Ectodermal cell (in vitro differentiated cells): ENCODE data around the gene KDM7A.

ENCODE experiments used
- H3K27ac ChIP-seq: 2 replicates; pipeline ENCODE4 v1.7.0; 2013; ENCODE audit warnings: mild to moderate bottlenecking, low read depth, low read length; ENCODE audit not compliant: insufficient read depth, poor library complexity, severe bottlenecking
- H3K27me3 ChIP-seq: 2 replicates; pipeline ENCODE4 v1.7.0; 2013; ENCODE audit warnings: mild to moderate bottlenecking, low read length; ENCODE audit not compliant: insufficient read depth, control insufficient read depth, poor library complexity, severe bottlenecking
- H3K36me3 ChIP-seq: one replicate; pipeline ENCODE4 v1.7.0; 2013; ENCODE audit warnings: low read length; ENCODE audit not compliant: control insufficient read depth, insufficient read depth
- H3K4me1 ChIP-seq: one replicate; pipeline ENCODE4 v1.7.0; 2013; ENCODE audit warnings: low read length; ENCODE audit not compliant: control insufficient read depth, insufficient read depth
- H3K4me3 ChIP-seq: 2 replicates; pipeline ENCODE4 v1.7.0; 2013; ENCODE audit warnings: low read depth, low read length, control low read depth; ENCODE audit not compliant: insufficient read depth
- H3K9me3 ChIP-seq: 2 replicates; pipeline ENCODE4 v1.7.0; 2013; ENCODE audit warnings: mild to moderate bottlenecking, low read length, moderate library complexity; ENCODE audit not compliant: control insufficient read depth
- WGBS, 2 experiments: methylation state at CpG; one replicate each; pipeline ENCODE4 v1.1.7; 2013; ENCODE audit warnings: missing lambda C conversion rate in 2 of 2; 5-methylcytosine and 5-hydroxymethylcytosine counted together

The KDM7A gene

DNA sequence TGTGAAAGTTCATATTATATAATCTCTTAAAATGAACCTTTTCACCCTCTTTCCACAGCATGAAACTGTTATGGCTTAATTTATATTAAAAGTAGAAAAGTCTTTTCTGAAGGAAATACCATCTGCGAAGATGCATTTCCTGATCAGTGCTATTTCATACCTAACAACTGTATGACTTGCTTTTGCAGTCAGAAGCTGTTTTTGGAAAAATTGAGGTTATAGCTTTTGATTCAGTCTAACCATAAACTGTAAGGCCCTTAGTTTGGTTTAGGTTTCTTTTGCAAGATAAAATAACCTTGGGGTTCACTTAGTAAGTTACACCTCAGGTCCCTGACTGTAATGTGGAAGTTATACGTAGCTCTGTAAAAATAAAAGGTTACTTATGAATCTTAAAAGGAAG, 91.3 kb downstream of the KDM7A start:
- H3K27ac ChIP-seq: no peak overlapping the region
- 87 to 100% methylated on average over 1 to 2 of the region's 2 CpGs for WGBS, 2 experiments
- H3K4me1 ChIP-seq: no peaks in the 10 kb centered on the region
- no peaks in the 10 kb centered on the region for H3K36me3 ChIP-seq
- H3K4me3 ChIP-seq: no peak overlapping the region
- H3K9me3 ChIP-seq: no peaks in the 10 kb centered on the region
- no peaks in the 10 kb centered on the region for H3K27me3 ChIP-seq

GRCh38 chr7:140084972-140085371, 91.8 kb downstream of the KDM7A start:
- Histone ChIP-seq H3K4me3 (no peak overlapping the region), H3K9me3 (no peaks in the 10 kb centered on the region), H3K4me1 (no peaks in the 10 kb centered on the region), H3K27ac (no peak overlapping the region), H3K36me3 (no peaks in the 10 kb centered on the region), H3K27me3 (no peaks in the 10 kb centered on the region)
- 89 to 95% methylated on average over 8 of the region's 8 CpGs for WGBS, 2 experiments

DNA sequence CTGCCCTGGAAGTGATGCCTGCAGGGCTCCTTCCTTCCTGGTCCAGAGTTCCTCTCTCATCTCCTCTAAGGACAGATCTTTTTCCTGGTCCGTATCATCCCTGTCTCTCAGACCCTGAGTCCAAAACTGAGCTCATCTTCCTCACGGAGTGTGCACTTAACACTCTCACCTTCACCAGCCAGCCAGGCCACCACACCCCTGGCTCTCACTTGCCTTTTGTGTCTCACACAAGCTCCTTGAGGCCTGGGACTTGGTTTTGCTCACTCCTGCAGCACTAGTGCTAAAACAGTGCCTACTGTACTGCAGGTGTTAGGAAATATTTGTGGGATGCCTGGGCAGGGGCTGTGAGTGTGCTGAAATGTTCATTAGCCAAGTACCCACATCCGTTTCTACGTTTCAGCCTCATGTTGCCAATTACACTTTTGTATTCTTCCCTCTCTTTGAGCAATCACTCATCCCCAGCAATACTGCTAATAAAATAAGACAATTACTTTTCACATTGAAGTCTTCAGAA, 92.6 kb downstream of the KDM7A start:
- WGBS, 2 experiments: 93 to 97% methylated on average over 4 of the region's 4 CpGs
- Histone ChIP-seq H3K36me3 (no peaks in the 10 kb centered on the region), H3K4me3 (no peak overlapping the region), H3K9me3 (no peaks in the 10 kb centered on the region), H3K27ac (no peak overlapping the region), H3K4me1 (no peaks in the 10 kb centered on the region), H3K27me3 (no peaks in the 10 kb centered on the region)

- H3K4me3 ChIP-seq: no peak overlapping the region
- no peaks in the 10 kb centered on the region for H3K4me1 ChIP-seq
- no peaks in the 10 kb centered on the region for H3K27me3 ChIP-seq
- no peak overlapping the region for H3K27ac ChIP-seq
- no peaks in the 10 kb centered on the region for H3K36me3 ChIP-seq
- WGBS, 2 experiments: 94 to 96% methylated on average over 7 of the region's 7 CpGs
- H3K9me3 ChIP-seq: no peaks in the 10 kb centered on the region
Observed at GRCh38 chr7:140082770-140083169, 94.0 kb downstream of the KDM7A start.

GRCh38 chr7:140081774-140082425, 94.9 kb downstream of the KDM7A start:
- Histone ChIP-seq H3K27me3 (no peaks in the 10 kb centered on the region), H3K36me3 (no peaks in the 10 kb centered on the region), H3K9me3 (no peaks in the 10 kb centered on the region), H3K4me1 (no peaks in the 10 kb centered on the region), H3K4me3 (no peak overlapping the region), H3K27ac (no peak overlapping the region)
- 94 to 95% methylated on average over 11 of the region's 11 CpGs for WGBS, 2 experiments

GRCh38 chr7:140080919-140081318, 95.9 kb downstream of the KDM7A start:
- no peaks in the 10 kb centered on the region for H3K36me3 ChIP-seq
- no peak overlapping the region for H3K4me3 ChIP-seq
- no peaks in the 10 kb centered on the region for H3K9me3 ChIP-seq
- WGBS, 2 experiments: 92 to 93% methylated on average over 7 of the region's 7 CpGs
- H3K27ac ChIP-seq: no peak overlapping the region
- H3K27me3 ChIP-seq: no peaks in the 10 kb centered on the region
- H3K4me1 ChIP-seq: no peaks in the 10 kb centered on the region

DNA sequence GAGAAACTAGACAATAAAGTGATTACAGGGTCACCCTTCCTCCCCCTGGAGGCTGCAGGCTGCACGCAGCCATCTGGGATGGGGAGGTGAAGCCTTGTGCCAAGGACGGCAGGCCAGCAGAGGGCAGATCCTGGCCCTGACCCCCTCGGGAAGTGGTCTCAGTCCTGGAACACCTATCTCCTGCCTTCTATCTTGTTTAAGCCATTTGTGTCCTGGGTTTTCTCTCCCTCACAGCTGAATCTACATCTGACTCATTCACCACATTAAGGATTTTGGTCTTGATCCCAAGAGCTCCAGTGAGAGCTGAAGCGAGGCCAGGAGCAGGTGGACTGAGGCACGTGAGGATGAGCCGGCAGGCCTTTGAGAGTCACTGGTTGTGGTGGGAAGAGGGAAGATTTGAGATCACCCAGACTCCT, 97.7 kb downstream of the KDM7A start:
- Histone ChIP-seq H3K4me3 (no peak overlapping the region), H3K4me1 (no peaks in the 10 kb centered on the region), H3K36me3 (no peaks in the 10 kb centered on the region)

DNA sequence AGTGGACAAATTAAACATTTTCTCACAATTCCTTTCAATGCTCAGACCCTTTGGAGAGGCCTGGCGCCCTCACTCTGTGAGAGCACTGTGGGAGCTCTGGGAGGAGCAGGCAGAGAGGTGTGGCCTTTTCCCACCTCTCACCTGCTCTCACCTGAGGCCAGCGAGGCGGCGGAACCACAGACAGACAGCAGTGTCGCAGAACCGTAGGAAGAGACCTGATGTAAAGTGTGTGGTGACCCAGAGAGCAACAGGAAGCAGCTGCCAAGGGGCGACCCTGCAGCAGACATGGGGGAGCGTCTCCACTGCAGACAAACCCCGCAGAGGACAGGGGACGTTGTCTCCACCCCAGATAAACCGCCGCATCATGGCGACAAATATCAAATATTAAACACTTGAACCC, 98.4 kb downstream of the KDM7A start:
- Histone ChIP-seq H3K4me3 (no peak overlapping the region), H3K9me3 (no peaks in the 10 kb centered on the region), H3K36me3 (no peaks in the 10 kb centered on the region), H3K27me3 (no peaks in the 10 kb centered on the region), H3K27ac (no peak overlapping the region), H3K4me1 (no peaks in the 10 kb centered on the region)
- 91 to 92% methylated on average over 13 of the region's 13 CpGs for WGBS, 2 experiments

More for the DNA sequence above, 97.7 kb downstream of the KDM7A start:
- 56 to 61% methylated on average over 6 of the region's 6 CpGs for WGBS, 2 experiments
- H3K9me3 ChIP-seq: no peaks in the 10 kb centered on the region
- no peaks in the 10 kb centered on the region for H3K27me3 ChIP-seq
- no peak overlapping the region for H3K27ac ChIP-seq

GRCh38 chr7:140074780-140075179, 102.0 kb downstream of the KDM7A start:
- no peak overlapping the region for H3K4me3 ChIP-seq
- no peaks in the 10 kb centered on the region for H3K27me3 ChIP-seq
- 92 to 95% methylated on average over 6 of the region's 6 CpGs for WGBS, 2 experiments

DNA sequence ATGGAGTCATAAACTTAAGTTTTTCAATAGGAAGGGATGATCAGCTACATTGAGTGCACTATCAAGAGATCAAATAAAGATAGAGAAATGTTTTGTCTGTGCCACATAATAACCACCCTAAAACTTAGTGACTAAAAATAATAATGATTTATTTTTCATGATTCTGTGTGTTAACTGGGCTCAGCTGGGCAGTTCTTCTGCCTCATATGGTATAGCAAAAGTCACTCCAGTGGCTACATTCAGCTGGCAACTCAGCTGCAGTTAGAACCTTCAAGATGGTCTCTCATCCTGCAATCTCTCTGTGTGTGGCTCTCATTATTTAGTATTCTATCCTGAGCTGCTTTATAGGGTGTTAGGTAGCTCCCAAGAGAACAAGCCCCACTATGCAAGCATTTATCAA, 106.2 kb downstream of the KDM7A start:
- Histone ChIP-seq H3K4me1 (no peaks in the 10 kb centered on the region), H3K27ac (no peak overlapping the region), H3K36me3 (no peaks in the 10 kb centered on the region), H3K9me3 (peaks cover 5% of the 10 kb centered on the region), H3K27me3 (no peaks in the 10 kb centered on the region), H3K4me3 (no peak overlapping the region)

More at GRCh38 chr7:140074780-140075179, 102.0 kb downstream of the KDM7A start:
- Histone ChIP-seq H3K9me3 (no peaks in the 10 kb centered on the region), H3K4me1 (no peaks in the 10 kb centered on the region), H3K36me3 (no peaks in the 10 kb centered on the region), H3K27ac (no peak overlapping the region)
